Endothelial cell of umbilical vein (primary cell): Measurements from ENCODE around the gene USP31.

Experiments
- CTCF ChIP-seq, 2 donors: IDR thresholded peaks; 1 replicate in 1 of 2; 2 replicates in 1 of 2; pipeline ENCODE4 v1.5.1; 2011; ENCODE audit warnings: low read length in 2 of 2, mild to moderate bottlenecking in 2 of 2, moderate library complexity in 2 of 2, control low read depth in 1 of 2, inconsistent platforms in 1 of 2, low read depth in 1 of 2; ENCODE audit not compliant: insufficient read depth in 1 of 2; ENCODE audit errors: extremely low read depth in 1 of 2
- POLR2AphosphoS5 ChIP-seq: IDR thresholded peaks from 2 replicates; pipeline ENCODE4 v1.6.1; 2012; ENCODE audit warnings: low read depth, mild to moderate bottlenecking, control low read depth, low read length, moderate library complexity; ENCODE audit not compliant: insufficient read depth

GRCh38 chr16:23051587-23051986, 97.7 kb downstream of the USP31 start:
- TF ChIP-seq CTCF (IDR thresholded peaks at IDR 0.05; ENCODE audit: extremely low read depth in 1 of 2, insufficient read depth in 1 of 2, low read depth in 1 of 2, low read length in 2 of 2) (no peak), POLR2AphosphoS5 (no peak)
